ENCODE results near the gene CALD1.

The CALD1 gene

GRCh38 chr7:134986363-134987251 is 207.2 kb downstream of the CALD1 start, which contains the start of gene AGBL3:
AGBL3 (plus strand) TSS chr7:134986508; CDS start chr7:134987934, 1,426 bp downstream.
- H3K4me3 ChIP-seq (replicated peaks; ENCODE audit: low read depth, low read length) = peak within 1 kb of the TSS; percentile 85
- TF ChIP-seq CTCF (IDR thresholded peaks at IDR 0.05; ENCODE audit: low read length, missing control alignments) = peak; percentile 41
- peak; percentile 98 for DNase-seq (ENCODE audit: low read depth)

- no peak overlapping the region for H3K4me3 ChIP-seq (replicated peaks; ENCODE audit: low read depth, low read length)
- no peak for DNase-seq (ENCODE audit: low read depth)
- TF ChIP-seq CTCF (IDR thresholded peaks at IDR 0.05; ENCODE audit: low read length, missing control alignments) = no peak
These were observed 208.7 kb downstream of the CALD1 start for GRCh38 chr7:134988161-134988560.

- TF ChIP-seq CTCF (IDR thresholded peaks at IDR 0.05; ENCODE audit: low read length, missing control alignments) = no peak
- DNase-seq (ENCODE audit: low read depth) = peak; percentile 25
- H3K4me3 ChIP-seq (replicated peaks; ENCODE audit: low read depth, low read length) = no peak overlapping the region
These were observed 212.3 kb downstream of the CALD1 start for GRCh38 chr7:134991469-134992339.

DNA sequence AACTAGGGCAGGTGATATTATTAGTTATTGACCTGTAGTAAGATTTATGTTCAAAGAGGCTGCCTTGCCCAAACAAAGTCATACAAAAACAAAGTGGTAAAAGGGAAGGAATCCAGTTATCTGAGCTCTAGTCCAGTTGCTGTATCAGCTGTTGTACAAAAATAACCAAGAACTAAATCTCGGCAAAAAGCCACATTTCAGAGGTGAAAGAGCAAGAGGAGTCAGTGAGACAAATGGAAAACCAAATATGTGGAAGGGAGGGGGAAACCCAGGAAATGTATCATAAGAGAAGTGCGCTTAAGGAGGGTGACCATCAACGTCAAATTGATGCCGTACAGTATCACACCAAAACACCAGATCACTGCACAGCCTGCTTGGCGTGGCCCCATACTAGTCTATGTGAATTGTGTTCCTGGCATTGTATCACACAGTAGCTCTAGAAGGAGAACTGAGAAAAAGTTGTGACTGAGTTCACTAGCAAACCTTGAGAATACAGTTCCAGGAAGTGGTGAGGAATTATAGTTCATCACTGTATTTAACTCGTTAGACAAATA is 213.3 kb downstream of the CALD1 start:
- TF ChIP-seq CTCF (IDR thresholded peaks at IDR 0.05; ENCODE audit: low read length, missing control alignments) = no peak
- no peak overlapping the region for H3K4me3 ChIP-seq (replicated peaks; ENCODE audit: low read depth, low read length)
- DNase-seq (ENCODE audit: low read depth) = peak; percentile 76

DNA sequence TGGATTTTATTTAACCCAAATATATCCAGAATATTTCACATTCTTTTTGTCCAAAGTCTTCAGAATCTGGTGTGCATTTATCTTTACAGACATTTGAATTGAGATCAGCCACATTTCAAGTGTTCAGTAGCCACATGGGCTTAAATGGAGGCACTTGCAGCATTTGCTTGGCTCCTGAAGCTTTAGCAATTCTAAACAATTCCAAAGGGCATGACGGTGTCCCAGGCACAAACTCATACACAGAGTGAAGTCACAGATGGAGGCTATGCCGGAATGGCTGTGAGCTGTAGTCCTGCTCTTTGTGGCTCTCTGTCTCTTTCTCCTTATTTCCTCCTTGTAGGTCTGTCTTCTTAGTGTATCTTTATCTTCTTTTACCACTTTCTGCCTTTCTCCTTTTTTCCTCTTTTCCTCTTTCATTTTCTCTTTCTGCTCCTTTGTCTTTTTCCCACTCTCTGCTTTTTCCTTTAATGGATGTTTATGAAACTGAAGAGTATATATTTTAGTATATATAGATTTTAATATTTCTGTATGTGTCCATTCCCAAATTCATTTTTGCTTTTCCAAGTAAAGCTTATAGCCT is 214.5 kb downstream of the CALD1 start:
- TF ChIP-seq CTCF (IDR thresholded peaks at IDR 0.05; ENCODE audit: low read length, missing control alignments) = no peak
- H3K4me3 ChIP-seq (replicated peaks; ENCODE audit: low read depth, low read length) = no peak overlapping the region
- no peak for DNase-seq (ENCODE audit: low read depth)

DNA sequence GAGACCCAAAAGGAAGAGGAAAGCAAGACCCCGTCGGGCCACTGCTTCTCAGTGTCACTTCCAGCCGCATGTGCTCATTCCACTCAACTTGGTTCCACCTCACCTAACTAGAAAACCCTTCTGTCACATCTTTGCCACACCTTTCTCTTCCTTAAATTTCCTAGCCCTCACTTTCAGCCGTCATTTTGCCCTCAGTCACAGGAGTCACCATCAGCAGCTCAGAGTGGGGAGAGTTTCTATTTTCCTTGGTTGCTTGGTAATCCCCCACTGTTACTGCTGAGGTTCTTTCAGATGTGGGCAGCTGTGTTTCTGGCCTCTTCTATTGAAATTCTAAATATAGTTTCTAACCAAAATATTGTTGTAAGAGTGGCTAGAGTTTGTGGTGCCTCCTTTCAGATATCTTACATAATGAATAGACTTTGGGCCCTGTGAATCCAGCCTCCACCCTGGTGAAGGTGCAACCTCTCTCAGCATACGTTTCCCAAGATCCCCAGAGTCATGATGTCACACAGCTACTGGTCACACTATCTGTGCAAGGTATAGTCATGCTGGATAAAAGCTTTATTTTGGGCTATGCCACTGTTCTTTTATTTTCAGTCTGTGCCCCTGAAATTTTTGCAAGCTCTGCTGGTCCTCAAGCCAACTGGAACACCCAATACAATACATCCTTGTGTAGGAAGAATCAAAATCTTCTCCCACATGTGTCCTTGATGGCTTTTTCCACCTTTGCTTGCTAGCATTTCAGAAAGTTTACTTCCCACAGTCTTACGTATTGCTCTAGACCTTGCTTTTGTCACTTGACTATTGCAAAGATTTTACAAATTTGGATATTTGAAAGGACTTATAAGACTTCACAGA is 216.0 kb downstream of the CALD1 start:
- no peak overlapping the region for H3K4me3 ChIP-seq (replicated peaks; ENCODE audit: low read depth, low read length)
- DNase-seq (ENCODE audit: low read depth) = no peak
- TF ChIP-seq CTCF (IDR thresholded peaks at IDR 0.05; ENCODE audit: low read length, missing control alignments) = no peak
